ENCODE data around the gene CD300C.

CD300C gene

DNA sequence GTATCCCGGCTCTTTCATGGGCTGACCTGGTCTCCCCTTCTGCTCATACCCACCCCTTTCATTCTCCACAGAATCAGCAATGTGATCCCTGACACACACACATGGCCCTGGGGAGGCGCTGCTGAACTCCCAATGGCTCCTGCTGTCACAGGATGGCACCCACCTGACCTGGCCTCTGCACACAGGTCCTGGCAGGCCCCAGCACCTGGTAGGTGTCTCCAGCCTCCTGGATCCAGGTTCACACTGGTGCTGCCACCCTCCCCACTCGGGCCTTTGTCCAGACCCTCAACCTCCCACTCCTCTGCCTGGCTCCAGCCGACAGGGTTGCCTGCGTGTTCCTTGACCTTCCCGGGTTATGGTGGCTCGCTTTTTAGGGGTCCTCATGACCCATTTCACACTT is 1.3 kb upstream of the CD300C start:
- peaks cover 26% of the 10 kb centered on the region for H3K4me1 Mint-ChIP-seq
- ATAC-seq (no peak), DNase-seq (ENCODE audit: low spot score in 2 of 2) (no peak)
- H3K9me3 Mint-ChIP-seq: no peaks in the 10 kb centered on the region
- no peaks in the 10 kb centered on the region for H3K36me3 Mint-ChIP-seq
- peak overlapping the region; percentile 30 for H3K4me3 Mint-ChIP-seq
- peak overlapping the region; percentile 77 for H3K27ac Mint-ChIP-seq

DNA sequence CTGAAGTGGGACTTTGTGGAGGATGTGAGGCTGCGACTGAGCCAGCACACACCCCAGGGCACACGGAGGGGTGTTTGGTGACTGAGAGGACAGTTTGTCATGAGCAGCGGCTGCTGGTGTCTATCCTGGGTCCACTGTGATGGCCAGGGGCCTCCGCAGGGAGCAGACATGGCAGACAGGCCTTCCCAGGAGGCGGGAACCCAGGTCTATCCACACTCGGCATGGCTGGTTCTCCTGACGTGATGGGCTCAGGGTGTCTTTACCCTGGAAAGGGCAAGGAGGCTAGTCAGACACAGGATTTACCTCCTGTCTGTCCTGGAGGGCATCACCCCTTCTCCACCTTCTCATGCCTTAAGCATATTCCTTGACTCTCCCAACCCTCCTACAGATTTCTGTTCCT is 671 bp upstream of the CD300C start:
- no peak for ATAC-seq
- Mint-ChIP-seq H3K27ac (peak overlapping the region; percentile 77), H3K36me3 (no peaks in the 10 kb centered on the region), H3K9me3 (no peaks in the 10 kb centered on the region), H3K4me1 (peaks cover 26% of the 10 kb centered on the region), H3K4me3 (no peak overlapping the region)
- DNase-seq (ENCODE audit: low spot score in 2 of 2): no peak

DNA sequence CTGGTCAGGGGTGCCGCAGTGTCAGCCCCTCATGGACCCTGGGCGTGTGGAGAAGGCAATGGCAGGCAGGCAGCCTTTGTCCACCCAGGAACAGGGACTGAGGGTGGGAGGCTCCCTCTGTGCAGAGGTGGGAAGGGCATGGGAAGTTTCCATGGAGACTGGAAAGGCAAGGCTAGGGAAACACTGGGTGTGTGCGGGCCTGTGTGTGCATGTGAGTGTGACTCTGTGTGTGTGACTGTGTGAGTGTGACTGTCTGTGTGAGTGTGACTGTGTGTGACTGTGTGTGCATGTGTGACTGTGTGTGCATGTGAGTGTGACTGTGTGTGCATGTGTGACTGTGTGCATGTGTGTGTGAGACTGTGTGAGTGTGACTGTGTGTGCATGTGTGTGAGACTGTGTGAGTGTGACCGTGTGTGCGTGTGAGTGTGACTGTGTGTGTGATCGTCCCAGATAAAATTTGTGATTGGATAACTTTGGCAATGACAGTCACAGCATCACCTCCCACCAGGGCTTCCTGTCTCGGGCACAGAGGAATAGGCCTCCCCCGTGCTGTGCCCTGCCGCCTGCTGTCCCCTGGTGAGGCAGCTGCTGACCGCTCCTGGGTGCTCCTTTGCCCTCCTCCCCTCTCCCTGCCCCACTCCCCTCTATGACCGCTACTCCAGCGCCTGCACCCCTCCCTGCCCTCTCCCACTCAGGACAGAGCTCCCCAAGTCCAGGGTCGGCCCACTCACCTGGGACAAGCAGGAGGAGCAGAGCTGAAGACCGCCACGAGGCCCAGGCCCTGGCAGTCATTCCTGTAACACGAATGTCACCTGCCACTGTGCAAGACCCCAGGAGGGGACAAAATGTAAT is 698 bp downstream of the CD300C start:
- Mint-ChIP-seq H3K4me1 (peaks cover 26% of the 10 kb centered on the region), H3K36me3 (no peaks in the 10 kb centered on the region), H3K4me3 (no peak overlapping the region), H3K27ac (no peak overlapping the region), H3K9me3 (no peaks in the 10 kb centered on the region)
- no peak for ATAC-seq
- DNase-seq (ENCODE audit: low spot score in 2 of 2): no peak

DNA sequence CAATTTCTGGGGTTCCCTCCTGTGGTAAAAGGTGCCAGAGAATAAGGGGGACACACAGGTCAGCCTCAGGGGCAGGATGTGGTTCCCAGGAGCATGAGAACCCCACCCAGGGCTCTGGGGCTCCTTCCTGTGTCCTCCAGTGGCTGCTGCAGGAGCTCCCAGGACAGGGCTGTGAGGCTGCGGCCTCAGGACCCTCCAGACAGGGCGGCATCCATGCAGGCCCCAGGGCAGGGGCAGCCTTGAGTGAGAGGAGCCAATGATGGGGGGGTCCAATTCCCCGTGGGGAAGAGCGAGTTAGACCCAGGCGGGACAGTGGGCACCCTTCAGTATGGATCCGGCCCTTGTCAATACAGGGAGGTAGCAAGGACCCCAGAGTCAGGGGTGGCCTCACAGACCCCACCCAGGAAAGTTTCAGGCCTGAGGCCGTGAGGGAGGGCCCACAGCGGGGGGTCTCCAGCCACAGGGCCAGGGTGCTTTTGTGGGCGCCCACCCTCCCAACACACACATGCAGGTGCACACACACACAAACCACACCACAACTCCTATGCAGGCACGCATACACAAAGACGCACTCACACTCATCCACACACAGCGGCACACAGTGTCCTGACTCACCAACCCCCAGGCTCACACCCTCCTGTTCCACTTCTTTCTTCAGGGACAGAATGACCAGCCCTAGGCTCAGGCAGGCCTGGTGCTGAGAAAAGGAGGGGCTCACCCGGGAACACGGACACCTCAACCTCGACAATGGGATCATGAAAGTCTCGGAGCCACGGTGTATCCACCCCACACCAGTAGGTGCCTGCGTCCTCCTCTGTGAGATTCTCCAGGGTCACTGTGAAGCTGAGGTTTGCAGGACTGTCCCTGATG is 1.8 kb downstream of the CD300C start:
- Mint-ChIP-seq H3K36me3 (no peaks in the 10 kb centered on the region), H3K4me3 (no peak overlapping the region)
- ATAC-seq: no peak

DNA sequence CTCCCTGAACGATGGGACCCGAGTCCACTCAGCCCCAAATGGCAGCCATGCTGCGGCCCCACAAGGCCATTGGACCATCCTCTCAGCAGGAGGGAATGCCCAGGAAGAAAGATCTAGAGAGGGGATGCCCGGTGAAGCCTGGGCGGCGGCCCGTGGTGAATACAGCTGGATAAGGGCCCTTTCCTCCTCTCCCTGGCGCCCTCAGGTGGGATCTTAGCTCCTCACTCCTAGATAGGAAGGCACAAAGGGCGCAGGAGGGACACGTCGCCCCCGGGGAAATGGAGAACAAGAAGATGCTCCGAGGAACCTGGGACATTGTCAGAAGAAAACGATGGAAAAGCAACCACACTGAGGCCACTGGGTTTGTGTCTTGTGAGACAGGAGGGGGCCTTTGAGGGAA is 2.5 kb downstream of the CD300C start:
- H3K36me3 Mint-ChIP-seq: no peaks in the 10 kb centered on the region
- H3K9me3 Mint-ChIP-seq: no peaks in the 10 kb centered on the region
- ATAC-seq (no peak), DNase-seq (ENCODE audit: low spot score in 2 of 2) (no peak)
- peaks cover 26% of the 10 kb centered on the region for H3K4me1 Mint-ChIP-seq
- no peak overlapping the region for H3K27ac Mint-ChIP-seq
- no peak overlapping the region for H3K4me3 Mint-ChIP-seq

More for the DNA sequence above, 1.8 kb downstream of the CD300C start:
- no peak for DNase-seq (ENCODE audit: low spot score in 2 of 2)
- peaks cover 26% of the 10 kb centered on the region for H3K4me1 Mint-ChIP-seq
- no peaks in the 10 kb centered on the region for H3K9me3 Mint-ChIP-seq
- no peak overlapping the region for H3K27ac Mint-ChIP-seq

DNA sequence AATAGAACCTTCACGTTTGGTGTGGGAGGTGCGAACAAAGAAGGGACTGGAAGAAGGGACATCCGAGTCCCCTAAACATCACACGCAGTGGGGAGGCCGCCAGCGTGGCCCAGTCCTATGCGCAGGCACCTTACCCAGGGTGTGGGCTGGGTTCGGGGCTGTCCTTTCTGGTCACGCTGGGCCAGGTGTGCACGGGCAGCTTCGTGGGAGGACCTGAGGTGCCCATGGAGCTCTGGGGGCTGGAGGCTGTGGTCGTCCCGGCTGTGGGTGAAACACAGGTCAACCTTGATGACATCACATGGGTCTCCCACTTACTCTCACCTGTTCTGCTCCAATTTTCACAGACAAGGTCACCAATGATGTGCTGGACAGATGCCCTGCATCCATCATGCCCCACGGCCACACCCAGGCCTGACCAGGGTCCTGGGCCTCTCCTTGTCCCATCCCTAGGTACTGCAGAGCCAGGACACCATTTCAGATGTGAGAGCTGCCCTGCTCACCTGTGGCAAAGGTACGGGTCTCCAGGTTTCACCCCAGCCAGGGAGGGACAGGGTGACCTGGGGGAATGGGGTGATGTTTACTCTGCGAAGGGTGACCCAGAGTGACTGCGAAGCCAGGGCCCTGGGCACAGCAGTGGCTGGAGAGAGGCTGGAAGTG is 3.1 kb downstream of the CD300C start:
- no peak overlapping the region for H3K27ac Mint-ChIP-seq
- H3K4me1 Mint-ChIP-seq: peaks cover 21% of the 10 kb centered on the region
- H3K4me3 Mint-ChIP-seq: no peak overlapping the region
- no peak for DNase-seq (ENCODE audit: low spot score in 2 of 2)
- no peak for ATAC-seq
- H3K36me3 Mint-ChIP-seq: no peaks in the 10 kb centered on the region
- H3K9me3 Mint-ChIP-seq: no peaks in the 10 kb centered on the region

DNA sequence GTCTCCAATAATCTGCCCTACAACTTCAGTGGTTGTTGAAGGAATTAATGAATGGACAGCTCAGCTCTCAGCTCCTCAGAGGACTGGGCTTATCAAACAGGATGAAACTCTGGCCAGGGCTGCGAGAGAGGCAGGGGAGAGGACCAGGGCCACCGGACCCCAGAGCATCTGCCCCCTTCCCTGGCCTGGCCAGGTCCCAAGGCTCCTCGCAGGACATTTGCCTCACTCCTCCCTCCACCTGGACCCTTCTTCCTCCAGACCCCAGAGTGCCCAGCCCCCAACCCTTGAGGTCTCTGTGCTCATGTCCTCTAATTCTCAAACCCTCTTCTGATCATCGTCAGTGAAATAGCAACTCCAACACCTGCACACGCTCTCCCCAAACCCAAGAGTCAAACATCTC is 3.7 kb downstream of the CD300C start:
- H3K9me3 Mint-ChIP-seq: no peaks in the 10 kb centered on the region
- DNase-seq (ENCODE audit: low spot score in 2 of 2) (no peak), ATAC-seq (no peak)
- no peak overlapping the region for H3K4me3 Mint-ChIP-seq
- peaks cover 14% of the 10 kb centered on the region for H3K4me1 Mint-ChIP-seq
- H3K27ac Mint-ChIP-seq: no peak overlapping the region
- H3K36me3 Mint-ChIP-seq: no peaks in the 10 kb centered on the region

DNA sequence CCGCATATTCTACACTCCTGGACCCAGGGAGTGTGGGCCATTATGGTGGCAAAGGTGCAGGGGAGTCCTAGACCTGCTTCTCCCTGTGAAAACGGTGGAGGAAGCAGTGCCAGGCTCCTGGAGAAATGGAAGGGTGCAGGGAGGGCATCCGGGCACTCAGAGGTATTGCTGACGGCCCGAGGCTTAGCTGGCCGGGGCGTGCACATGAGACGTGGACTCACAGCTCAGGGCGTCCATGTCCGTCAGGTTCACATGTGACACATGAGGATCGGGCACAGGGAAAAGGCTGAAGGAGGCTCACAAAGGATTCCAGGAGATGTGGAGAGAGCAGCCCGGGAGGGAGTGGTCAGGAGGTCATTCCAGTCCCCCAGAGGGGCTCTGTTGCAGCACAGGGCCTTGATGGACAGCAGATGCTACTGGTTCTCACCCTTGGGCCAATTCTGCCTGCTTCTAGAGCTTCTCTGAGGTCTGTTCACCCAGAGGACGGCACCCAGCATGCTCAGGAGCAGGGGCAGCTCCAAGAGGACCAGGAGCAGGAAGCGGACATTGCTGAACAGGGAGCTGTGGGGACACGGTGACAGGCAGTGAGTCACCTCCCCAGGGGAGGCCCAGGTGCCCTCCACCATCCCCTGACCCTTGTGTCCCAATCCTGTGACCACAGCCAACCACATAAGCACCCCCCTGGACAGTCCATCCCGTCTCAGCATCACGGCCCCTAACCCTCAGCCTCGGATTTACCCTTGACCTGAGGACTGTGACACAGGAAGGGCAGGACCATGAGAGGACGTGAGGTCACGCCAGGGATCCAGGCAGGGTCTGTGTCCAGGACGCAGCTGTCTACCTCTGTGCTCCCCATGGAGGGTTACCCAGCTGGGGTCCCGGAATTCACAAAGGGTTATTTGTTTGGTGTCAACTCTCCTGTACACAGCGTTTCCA is 4.5 kb downstream of the CD300C start:
- Mint-ChIP-seq H3K4me3 (no peak overlapping the region), H3K4me1 (peaks cover 8% of the 10 kb centered on the region), H3K9me3 (no peaks in the 10 kb centered on the region), H3K36me3 (no peaks in the 10 kb centered on the region), H3K27ac (no peak overlapping the region)
- no peak for DNase-seq (ENCODE audit: low spot score in 2 of 2)
- no peak for ATAC-seq

DNA sequence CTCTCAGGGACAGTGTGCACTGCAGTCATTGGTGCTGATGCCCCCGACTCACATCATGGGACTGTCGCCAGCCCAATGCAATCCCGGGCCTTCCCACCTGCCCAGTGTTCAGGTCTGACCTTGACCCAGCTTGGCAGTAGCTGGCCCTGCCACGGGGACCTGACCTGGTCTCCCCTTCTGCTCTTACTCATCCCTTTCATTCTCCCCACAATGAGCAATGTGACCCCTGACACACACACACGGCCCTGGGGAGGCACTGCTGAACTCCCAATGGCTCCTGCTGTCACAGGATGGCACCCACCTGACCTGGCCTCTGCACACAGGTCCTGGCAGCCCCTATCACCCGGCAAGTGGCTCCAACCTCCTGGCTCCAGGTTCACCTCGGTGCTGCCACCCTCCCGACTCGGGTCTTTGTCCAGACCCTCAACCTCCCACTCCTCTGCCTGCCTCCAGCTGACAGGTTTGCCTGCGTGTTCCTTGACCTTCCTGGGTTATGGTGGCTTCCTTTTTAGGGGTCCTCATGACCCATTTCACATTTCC is 6.6 kb downstream of the CD300C start:
- Mint-ChIP-seq H3K27ac (peak overlapping the region; percentile 70), H3K4me1 (no peaks in the 10 kb centered on the region), H3K36me3 (no peaks in the 10 kb centered on the region), H3K9me3 (no peaks in the 10 kb centered on the region), H3K4me3 (no peak overlapping the region)
- DNase-seq (ENCODE audit: low spot score in 2 of 2) (no peak), ATAC-seq (no peak)

DNA sequence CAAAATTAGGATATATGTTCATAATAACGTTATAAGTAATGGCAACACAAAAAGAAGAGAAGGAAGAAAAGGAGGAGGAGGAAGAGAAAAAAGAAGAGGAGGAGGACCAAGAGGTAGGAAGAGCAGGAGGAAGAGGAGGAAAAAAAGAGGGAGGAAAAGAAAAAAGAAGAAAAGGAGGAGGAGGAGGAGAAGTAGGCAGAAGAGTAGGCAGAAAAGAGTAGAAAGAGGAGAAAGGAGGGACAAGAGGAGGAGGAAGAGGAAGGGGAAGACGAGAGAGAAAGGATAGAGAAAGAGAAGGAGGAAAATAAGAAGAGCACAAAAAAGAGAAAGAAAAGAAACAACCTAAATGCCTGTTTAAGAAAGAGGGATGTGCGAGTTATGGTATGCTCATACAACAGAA is 9.0 kb downstream of the CD300C start:
- Mint-ChIP-seq H3K4me3 (no peak overlapping the region), H3K27ac (no peak overlapping the region), H3K36me3 (no peaks in the 10 kb centered on the region), H3K9me3 (no peaks in the 10 kb centered on the region), H3K4me1 (peaks cover 12% of the 10 kb centered on the region)
- DNase-seq (ENCODE audit: low spot score in 2 of 2): no peak
- no peak for ATAC-seq

DNA sequence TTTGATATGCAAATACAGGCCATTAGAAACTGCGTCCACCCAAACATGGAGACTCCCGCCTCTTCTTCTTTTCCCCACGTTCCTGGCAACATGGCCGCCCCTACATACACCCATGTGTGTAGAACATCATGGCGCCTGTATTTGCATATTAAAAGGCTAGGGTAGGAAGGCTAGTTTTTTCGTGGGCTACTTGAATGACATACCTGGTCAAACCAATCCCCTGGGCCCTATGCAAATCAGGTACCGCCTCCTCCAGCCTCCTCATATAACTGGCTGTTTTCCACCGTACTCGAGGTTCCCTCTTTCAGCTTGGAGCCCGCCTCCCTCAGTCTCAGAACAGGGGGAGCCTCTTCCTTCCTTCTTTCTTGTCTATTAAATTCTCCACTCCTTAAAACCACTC is 13.8 kb downstream of the CD300C start:
- H3K4me3 Mint-ChIP-seq: no peak overlapping the region
- no peak overlapping the region for H3K27ac Mint-ChIP-seq
- H3K36me3 Mint-ChIP-seq: no peaks in the 10 kb centered on the region
- H3K4me1 Mint-ChIP-seq: peaks cover 17% of the 10 kb centered on the region
- DNase-seq (ENCODE audit: low spot score in 2 of 2) (no peak), ATAC-seq (no peak)
- no peaks in the 10 kb centered on the region for H3K9me3 Mint-ChIP-seq

DNA sequence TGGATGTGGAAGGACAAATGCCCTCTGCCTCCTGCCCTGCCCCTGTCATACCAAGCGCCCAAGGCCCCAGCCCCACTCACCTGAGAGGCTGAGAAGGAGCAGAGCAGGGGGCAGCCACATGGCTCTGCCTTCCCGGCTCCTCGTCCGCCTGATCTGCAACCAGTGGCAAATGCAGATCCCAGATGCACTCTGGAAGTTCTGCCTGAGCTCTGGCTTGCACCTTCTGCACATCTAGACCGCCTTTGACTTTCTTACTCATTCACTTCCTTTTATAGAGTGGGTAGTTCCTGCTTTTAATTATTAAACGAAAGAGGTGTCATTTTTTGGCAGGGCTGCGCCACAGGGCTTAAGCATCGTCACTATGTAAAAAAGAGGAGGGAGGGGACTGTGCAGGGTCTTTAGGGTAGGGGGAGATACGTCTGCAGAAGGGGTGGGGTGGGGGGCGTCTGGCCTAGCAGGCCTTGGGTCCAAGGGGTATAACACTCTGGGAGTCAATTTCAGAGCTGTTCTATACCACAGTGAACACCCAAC is 14.6 kb downstream of the CD300C start, which contains the start of gene CD300LB:
CD300LB (minus strand) TSS at position 245 of the 531 bp plus-strand sequence; CDS start at position 120, 125 bp downstream.
- no peak within 1 kb of the TSS for H3K27ac Mint-ChIP-seq
- ATAC-seq: no peak
- H3K4me3 Mint-ChIP-seq: no peak within 1 kb of the TSS
- H3K9me3 Mint-ChIP-seq: no peaks in the 10 kb centered on the region
- DNase-seq (ENCODE audit: low spot score in 2 of 2): no peak
- H3K36me3 Mint-ChIP-seq: no peaks in the 10 kb centered on the region
- peaks cover 17% of the 10 kb centered on the region for H3K4me1 Mint-ChIP-seq

DNA sequence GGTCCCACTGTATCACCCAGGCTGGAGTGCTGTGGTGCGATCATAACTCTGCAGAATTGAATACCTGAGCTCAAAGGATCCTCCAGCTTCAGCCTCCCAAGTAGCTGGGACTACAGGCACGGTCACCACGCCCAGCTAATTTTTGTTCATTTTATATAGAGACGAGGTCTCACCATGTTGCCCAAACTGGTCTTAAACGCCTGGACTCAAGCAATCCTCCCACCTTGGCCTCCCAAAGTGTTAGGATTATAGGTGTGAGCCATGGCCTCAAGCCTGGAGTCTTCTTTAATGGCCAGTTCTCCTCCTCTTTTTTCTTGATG is 15.1 kb downstream of the CD300C start:
- no peaks in the 10 kb centered on the region for H3K36me3 Mint-ChIP-seq
- H3K27ac Mint-ChIP-seq: no peak overlapping the region
- ATAC-seq: no peak
- no peaks in the 10 kb centered on the region for H3K9me3 Mint-ChIP-seq
- H3K4me3 Mint-ChIP-seq: no peak overlapping the region
- H3K4me1 Mint-ChIP-seq: peaks cover 17% of the 10 kb centered on the region
- no peak for DNase-seq (ENCODE audit: low spot score in 2 of 2)

DNA sequence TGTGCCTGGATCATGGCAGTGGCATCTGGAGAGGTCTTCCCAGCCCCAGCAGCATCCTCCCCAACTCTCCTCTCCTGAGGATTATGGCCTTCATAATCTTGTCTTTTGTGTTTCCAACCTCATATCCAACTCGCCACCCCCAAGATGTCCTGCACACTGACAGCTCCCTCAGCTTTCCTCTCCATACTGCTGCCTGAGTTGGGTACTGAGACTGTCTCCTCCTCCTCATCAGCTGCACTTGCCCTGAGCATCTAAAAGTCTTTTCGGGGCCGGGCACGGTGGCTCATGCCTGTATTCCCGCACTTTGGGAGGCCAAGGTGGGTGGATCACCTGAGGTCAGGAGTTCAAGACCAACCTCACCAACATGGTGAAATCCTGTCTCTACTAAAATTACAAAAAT is 16.7 kb downstream of the CD300C start:
- no peaks in the 10 kb centered on the region for H3K9me3 Mint-ChIP-seq
- no peak overlapping the region for H3K4me3 Mint-ChIP-seq
- DNase-seq (ENCODE audit: low spot score in 2 of 2) (no peak), ATAC-seq (no peak)
- no peaks in the 10 kb centered on the region for H3K36me3 Mint-ChIP-seq
- H3K4me1 Mint-ChIP-seq: peaks cover 17% of the 10 kb centered on the region
- H3K27ac Mint-ChIP-seq: no peak overlapping the region
